Measurements from ENCODE around the gene MAN2A2.

- TF ChIP-seq CTCF (IDR thresholded peaks at IDR 0.05) (no peak), POLR2A (IDR thresholded peaks at IDR 0.05) (no peak), POLR2AphosphoS5 (IDR thresholded peaks at IDR 0.05) (no peak)
These were observed 38.6 kb upstream of the MAN2A2 start for GRCh38 chr15:90864507-90864906.
